ENCODE data around the gene GPT2.

GRCh38 chr16:46906360-46907060 is 22.3 kb downstream of the GPT2 start:
- TF ChIP-seq EZH2 (IDR thresholded peaks at IDR 0.05; ENCODE audit: low read length, missing control alignments) (no peak), CTCF (conservative IDR thresholded peaks at IDR 0.05 in 1 of 2, IDR thresholded peaks at IDR 0.05 in 1 of 2; ENCODE audit: low read depth in 1 of 2, low read length in 2 of 2) (no peak)

Data from fibroblast of lung (primary cell).